Psoas muscle (tissue), 8 donors: ENCODE data around the gene OXER1. TPM values are rescaled to one million over a fixed set of nuclear protein-coding genes. Genes with fewer than 3 reads are reported as not detected.

ENCODE experiments used
- ATAC-seq, 4 donors: fragments of 200-7000 bp; cut with Tn5 transposase; one replicate each; pipeline ENCODE4 v1.9.1; 2020; ENCODE audit warnings: moderate library complexity in 3 of 4, mild to moderate bottlenecking in 2 of 4
- DNase-seq, 2 donors: peaks; one replicate each; pipeline ENCODE4 v3.0.0-alpha.2; 2020
- H3K27ac ChIP-seq: fragments of 200-600 bp; one replicate; pipeline ENCODE4 v1.8.0; 2022
- H3K27me3 ChIP-seq, 3 donors: fragments of 200-600 bp in 1 of 3; one replicate each; pipeline versions ENCODE4 v1.6.1 to v1.8.0; 2013 to 2022; ENCODE audit warnings: low read length in 2 of 3, mild to moderate bottlenecking in 2 of 3, moderate library complexity in 1 of 3; ENCODE audit not compliant: insufficient read depth in 3 of 3
- H3K36me3 ChIP-seq, 2 donors: fragments of 200-600 bp in 1 of 2; one replicate each; pipeline versions ENCODE4 v1.6.1 to v1.8.0; 2013 to 2022; ENCODE audit warnings: low read depth in 1 of 2, mild to moderate bottlenecking in 1 of 2, moderate library complexity in 1 of 2; ENCODE audit not compliant: insufficient read depth in 1 of 2
- H3K4me1 ChIP-seq: fragments of 200-600 bp; one replicate; pipeline ENCODE4 v1.8.0; 2022
- H3K4me3 ChIP-seq: fragments of 200-600 bp; one replicate; pipeline ENCODE4 v1.8.0; 2022; ENCODE audit warnings: mild to moderate bottlenecking
- H3K9me3 ChIP-seq: fragments of 200-600 bp; one replicate; pipeline ENCODE4 v1.8.0; 2022
- CTCF ChIP-seq: fragments of 200-600 bp; IDR thresholded peaks from one replicate; pipeline ENCODE4 v1.8.0; 2022; ENCODE audit warnings: antibody characterized with exemption
- WGBS, 3 donors: extraction: QIAGEN DNeasy Blood & Tissue Kit; methylation state at CpG; one replicate each; pipeline versions ENCODE4 v1.1.6 to v1.1.7; 2013; 5-methylcytosine and 5-hydroxymethylcytosine counted together
- intact Hi-C, 2 donors: fragments of 100-400 bp; cut with DNase I; formaldehyde crosslinking; loops; one replicate each; pipeline versions ENCODE4 v1.11.0 to v1.14.2; 2022
- polyA plus RNA-seq, 3 donors: library from polyadenylated mRNA; stranded (reverse); fragments of 200-250 nt; gene quantifications; one replicate each; pipeline ENCODE4 v1.2.3, GENCODE V29; 2013
- total RNA-seq, 4 donors: library from RNA; stranded (reverse); fragmentation: NEBNext Ultra II Directional in 2 of 4; extraction: Animal tissue kit (Norgen Biotek cat#: 25700) in 2 of 4; gene quantifications; one replicate each; pipeline versions ENCODE4 v1.2.1 to v1.2.4, GENCODE V29; 2021 to 2023
- donor health status: healthy with polysubstance abuse.
- donor health status: DM: no; HTN: no; CAD: no; lungs with moderate emphysema.
- donor health status: Bipolar disorder and iron deficiency.
- donor health status: healthy.
- donor health status: DM: yes; HTN: yes; CAD: no.
- donor health status: DM: no; HTN: no; CAD: no.
- donor health status: DM: no; HTN: no; CAD: no.
- donor health status: DM: yes; HTN: yes; CAD: no.

OXER1 gene
- total and polyA plus RNA-seq, 7 donors = 0.04 to 1.2 (median 0.20) TPM

- no peak overlapping the region for H3K4me3 ChIP-seq
- intact Hi-C loops = no loop called here
- no peak for TF ChIP-seq CTCF
- no peaks in the 10 kb centered on the region for H3K4me1 ChIP-seq
- H3K27me3 ChIP-seq = no peaks in the 10 kb centered on the region
- ATAC-seq = no peak
- H3K9me3 ChIP-seq = no peaks in the 10 kb centered on the region
- H3K27ac ChIP-seq = no peak overlapping the region
- 94 to 97% (median 95%) methylated on average over 8 to 9 of the region's 9 CpGs for WGBS, 3 donors
- no peak for DNase-seq
- peaks cover 0 to 3% of the 10 kb centered on the region in 2 donors for H3K36me3 ChIP-seq
These were observed 2.4 kb downstream of the OXER1 start for GRCh38 chr2:42761554-42761953.

- DNase-seq (no peak), ATAC-seq (no peak)
- Histone ChIP-seq H3K9me3 (no peaks in the 10 kb centered on the region), H3K36me3 (peaks cover 0 to 3% of the 10 kb centered on the region in 2 donors), H3K27ac (no peak overlapping the region), H3K4me1 (peaks cover 16% of the 10 kb centered on the region), H3K27me3 (no peaks in the 10 kb centered on the region), H3K4me3 (no peak overlapping the region)
- TF ChIP-seq CTCF = no peak
- intact Hi-C loops = loop anchor here in 1 of 2 donors (5.0 kb wide), 1 partner anchor 44 kb away; no protein-coding TSS in a partner anchor
- 95 to 100% (median 99%) methylated on average over 1 of the region's 1 CpG for WGBS, 3 donors
These were observed 5.2 kb downstream of the OXER1 start for GRCh38 chr2:42758751-42759150.

- H3K36me3 ChIP-seq = peaks cover 0 to 3% of the 10 kb centered on the region in 2 donors
- peaks cover 21% of the 10 kb centered on the region for H3K4me1 ChIP-seq
- intact Hi-C loops = loop anchor here in 1 of 2 donors (5.0 kb wide), 1 partner anchor 44 kb away; no protein-coding TSS in a partner anchor
- no peak overlapping the region for H3K4me3 ChIP-seq
- no peaks in the 10 kb centered on the region for H3K9me3 ChIP-seq
- WGBS, 3 donors = 78 to 91% (median 90%) methylated on average over 4 of the region's 4 CpGs
- H3K27ac ChIP-seq = no peak overlapping the region
- no peak for TF ChIP-seq CTCF
- no peak for ATAC-seq
- H3K27me3 ChIP-seq = no peaks in the 10 kb centered on the region
- DNase-seq = no peak
These were observed 5.8 kb downstream of the OXER1 start for GRCh38 chr2:42757981-42758740.

GRCh38 chr2:42756966-42757513 lies 6.9 kb downstream of the OXER1 start:
- ATAC-seq (no peak), DNase-seq (no peak)
- Histone ChIP-seq H3K4me1 (peaks cover 25% of the 10 kb centered on the region), H3K4me3 (no peak overlapping the region), H3K36me3 (peaks cover 0 to 3% of the 10 kb centered on the region in 2 donors), H3K9me3 (no peaks in the 10 kb centered on the region), H3K27me3 (no peaks in the 10 kb centered on the region), H3K27ac (no peak overlapping the region)
- intact Hi-C loops = loop anchor here in 1 of 2 donors (5.0 kb wide), 1 partner anchor 45 kb away; no protein-coding TSS in a partner anchor
- 68 to 86% (median 73%) methylated on average over 6 of the region's 6 CpGs for WGBS, 3 donors
- TF ChIP-seq CTCF = no peak
